Pancreas (tissue), 10 donors: ENCODE results near the gene POPDC2. TPM values are rescaled to one million over a fixed set of nuclear protein-coding genes. Genes with fewer than 3 reads are reported as not detected.

ENCODE experiments used
- ATAC-seq, 4 donors: fragments of 200-7000 bp; cut with Tn5 transposase; one replicate each; pipeline versions ENCODE4 v1.8.0 to v1.9.1; 2020; ENCODE audit warnings: mild to moderate bottlenecking in 4 of 4, moderate library complexity in 4 of 4
- DNase-seq, 6 donors: peaks; one replicate each; pipeline ENCODE4 v3.0.0-alpha.2; 2020
- FAIRE-seq: peaks from 2 replicates; lab custom pipeline; 2012; peaks lifted over from hg19 to GRCh38; lab: Jason Lieb, UNC
- H3K27ac ChIP-seq, 4 donors: fragments of 200-600 bp; sonication (generic); 1 replicate in 3 of 4; 2 replicates in 1 of 4; pipeline versions ENCODE4 v1.5.0 to v1.8.0; 2020
- H3K27me3 ChIP-seq, 4 donors: fragments of 200-600 bp; one replicate each; pipeline ENCODE4 v1.8.0; 2021
- H3K36me3 ChIP-seq, 3 donors: fragments of 200-600 bp; sonication (generic) in 1 of 3; one replicate each; pipeline versions ENCODE4 v1.5.0 to v1.8.0; 2020 to 2021
- H3K4me1 ChIP-seq, 3 donors: fragments of 200-600 bp; one replicate each; pipeline ENCODE4 v1.8.0; 2021
- H3K4me3 ChIP-seq, 4 donors: fragments of 200-600 bp; sonication (generic) in 2 of 4; one replicate each; pipeline versions ENCODE4 v1.5.0 to v1.8.0; 2020 to 2021
- H3K9me3 ChIP-seq, 4 donors: fragments of 200-600 bp; one replicate each; pipeline ENCODE4 v1.8.0; 2021
- CTCF ChIP-seq, 4 donors: fragments of 200-600 bp; sonication (generic) in 3 of 4; IDR thresholded peaks; one replicate each; pipeline versions ENCODE4 v1.5.0 to v1.8.0; 2021; ENCODE audit warnings: antibody characterized with exemption in 4 of 4
- WGBS, 2 donors: extraction: QIAGEN DNeasy Blood & Tissue Kit; methylation state at CpG; one replicate each; pipeline ENCODE4 v1.1.7; 2013; 5-methylcytosine and 5-hydroxymethylcytosine counted together
- intact Hi-C, 3 donors: fragments of 100-400 bp; cut with DNase I; formaldehyde crosslinking; loops; one replicate each; pipeline versions ENCODE4 v1.11.1 to v1.14.2; 2022
- polyA plus RNA-seq, 2 donors: library from polyadenylated mRNA; stranded (reverse); fragments of 200-250 nt; gene quantifications; one replicate each; pipeline ENCODE4 v1.2.3, GENCODE V29; 2013
- total RNA-seq, 6 donors: library from RNA; stranded (reverse); fragmentation: NEBNext Ultra II Directional in 4 of 6; extraction: Animal tissue kit (Norgen Biotek cat#: 25700) in 4 of 6; gene quantifications; one replicate each; pipeline versions ENCODE4 v1.2.1 to v1.2.4, GENCODE V29; 2021 to 2023
- donor health status: healthy with polysubstance abuse.
- donor health status: DM: no; HTN: no; CAD: no; lungs with moderate emphysema.
- donor health status: DM: no; HTN: no; CAD: no.
- donor health status: control.
- donor health status: control.
- donor health status: Bipolar disorder and iron deficiency.
- donor health status: DM: yes; HTN: yes; CAD: no.
- donor health status: DM: no; HTN: no; CAD: no.
- donor health status: DM: no; HTN: no; CAD: no.
- donor health status: DM: yes; HTN: yes; CAD: no.

The POPDC2 gene
- total and polyA plus RNA-seq, 8 donors, result 0.52 to 6.7 (median 1.3) TPM

- DNase-seq, result no peak
- Histone ChIP-seq H3K27ac (no peak overlapping the region), H3K9me3 (no peaks in the 10 kb centered on the region), H3K4me1 (no peaks in the 10 kb centered on the region), H3K4me3 (no peak overlapping the region), H3K36me3 (no peaks in the 10 kb centered on the region), H3K27me3 (no peaks in the 10 kb centered on the region)
- intact Hi-C loops, result no loop called here
- 82 to 84% methylated on average over 7 of the region's 7 CpGs for WGBS, 2 donors
- no peak for ATAC-seq
- FAIRE-seq, result no peak
- no peak for TF ChIP-seq CTCF (IDR thresholded peaks at IDR 0.05)
Measured at GRCh38 chr3:119652306-119653033, 7.9 kb downstream of the POPDC2 start.

GRCh38 chr3:119649761-119650160 lies 10.6 kb downstream of the POPDC2 start:
- H3K27me3 ChIP-seq, result no peaks in the 10 kb centered on the region
- no peak for ATAC-seq
- no peaks in the 10 kb centered on the region for H3K36me3 ChIP-seq
- no peaks in the 10 kb centered on the region for H3K9me3 ChIP-seq
- WGBS, 2 donors, result 40 to 55% methylated on average over 3 of the region's 3 CpGs
- DNase-seq, result no peak
- no peaks in the 10 kb centered on the region for H3K4me1 ChIP-seq
- TF ChIP-seq CTCF (IDR thresholded peaks at IDR 0.05), result no peak
- no peak for FAIRE-seq
- H3K4me3 ChIP-seq, result no peak overlapping the region
- intact Hi-C loops, result no loop called here
- no peak overlapping the region for H3K27ac ChIP-seq

- no peak overlapping the region for H3K4me3 ChIP-seq
- H3K27me3 ChIP-seq, result no peaks in the 10 kb centered on the region
- H3K4me1 ChIP-seq, result no peaks in the 10 kb centered on the region
- 61 to 63% methylated on average over 12 of the region's 12 CpGs for WGBS, 2 donors
- ATAC-seq (peak in 3 of 4 donors; percentile 30 to 58 (median 52)), FAIRE-seq (no peak), DNase-seq (no peak)
- no peak for TF ChIP-seq CTCF (IDR thresholded peaks at IDR 0.05)
- no peaks in the 10 kb centered on the region for H3K36me3 ChIP-seq
- H3K27ac ChIP-seq, result peak overlapping the region in 3 of 4 donors; percentile 15 to 62 (median 16)
- intact Hi-C loops, result no loop called here
- no peaks in the 10 kb centered on the region for H3K9me3 ChIP-seq
Measured at GRCh38 chr3:119647843-119648575, 12.4 kb downstream of the POPDC2 start.

GRCh38 chr3:119647171-119647570 lies 13.2 kb downstream of the POPDC2 start:
- no peak for TF ChIP-seq CTCF (IDR thresholded peaks at IDR 0.05)
- no peak for ATAC-seq

More at GRCh38 chr3:119647171-119647570, 13.2 kb downstream of the POPDC2 start:
- intact Hi-C loops, result no loop called here
- no peak for FAIRE-seq
- Histone ChIP-seq H3K9me3 (no peaks in the 10 kb centered on the region), H3K4me3 (no peak overlapping the region), H3K27me3 (no peaks in the 10 kb centered on the region), H3K4me1 (no peaks in the 10 kb centered on the region), H3K36me3 (no peaks in the 10 kb centered on the region), H3K27ac (peak overlapping the region in 2 of 4 donors; percentile 15 to 62)
- DNase-seq, result no peak
- WGBS, 2 donors, result 94 to 98% methylated on average over 2 of the region's 2 CpGs
